Hypothalamus (tissue), 51 donors: ENCODE data around the gene ARHGAP26.

Experiments
- DNase-seq, 51 donors: peaks; one replicate each; lab custom pipeline; 2025; lab: John Stamatoyannopoulos, UW

Gene ARHGAP26

DNA sequence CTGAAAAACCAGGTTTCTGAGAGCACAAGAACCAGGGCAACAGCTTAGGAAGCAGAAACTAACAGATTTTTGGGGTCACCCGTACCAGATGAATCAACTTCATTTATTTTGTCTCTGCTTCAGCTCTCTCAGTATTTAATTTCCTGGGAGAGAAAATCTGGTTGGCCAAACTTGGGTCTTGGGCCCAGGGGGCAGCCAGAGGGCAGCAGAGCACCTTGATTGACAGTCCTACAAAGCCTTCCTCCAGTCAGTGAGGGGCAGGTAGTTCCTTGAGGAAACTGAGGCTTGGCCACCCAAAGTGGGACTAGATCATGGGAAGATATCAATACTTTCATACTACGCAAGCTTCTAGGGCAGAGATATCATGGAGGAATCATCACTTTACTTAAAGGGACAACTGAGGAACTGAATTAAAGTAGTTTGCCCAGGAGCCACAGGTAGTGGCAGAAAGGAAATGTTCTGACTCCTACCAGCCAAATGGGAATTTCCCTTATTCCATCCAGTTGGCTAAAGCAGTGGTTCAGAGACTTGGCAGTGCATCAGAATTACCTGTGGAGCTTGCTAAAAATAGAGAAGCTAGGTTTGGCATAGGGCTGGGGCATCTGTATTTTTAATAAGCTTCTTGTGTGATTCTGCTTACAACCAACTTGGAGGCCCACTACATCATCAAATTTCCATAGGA, 21.5 kb upstream of the ARHGAP26 start:
- DNase-seq = peak in 19 of 51 donors; percentile 1 to 46 (median 8)

DNA sequence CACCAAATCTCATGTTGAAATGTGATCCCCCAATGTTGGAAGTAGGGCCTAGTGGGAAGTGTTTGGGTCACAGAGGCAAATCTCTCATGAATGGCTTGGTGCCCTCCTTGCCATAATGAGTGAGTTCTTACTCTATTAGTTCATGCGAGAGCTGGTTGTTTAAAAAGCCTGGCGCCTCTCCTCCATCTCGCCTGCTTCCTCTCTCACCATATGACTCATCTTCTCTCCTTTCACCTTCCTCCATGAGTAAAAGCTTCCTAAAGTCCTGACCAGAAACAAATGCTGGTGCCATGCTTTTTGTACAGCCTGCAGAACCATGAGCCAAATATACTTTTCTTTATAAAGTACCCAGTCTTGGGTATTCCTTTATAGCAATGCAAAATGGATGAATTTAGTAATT, 20.9 kb upstream of the ARHGAP26 start:
- DNase-seq = no peak

DNA sequence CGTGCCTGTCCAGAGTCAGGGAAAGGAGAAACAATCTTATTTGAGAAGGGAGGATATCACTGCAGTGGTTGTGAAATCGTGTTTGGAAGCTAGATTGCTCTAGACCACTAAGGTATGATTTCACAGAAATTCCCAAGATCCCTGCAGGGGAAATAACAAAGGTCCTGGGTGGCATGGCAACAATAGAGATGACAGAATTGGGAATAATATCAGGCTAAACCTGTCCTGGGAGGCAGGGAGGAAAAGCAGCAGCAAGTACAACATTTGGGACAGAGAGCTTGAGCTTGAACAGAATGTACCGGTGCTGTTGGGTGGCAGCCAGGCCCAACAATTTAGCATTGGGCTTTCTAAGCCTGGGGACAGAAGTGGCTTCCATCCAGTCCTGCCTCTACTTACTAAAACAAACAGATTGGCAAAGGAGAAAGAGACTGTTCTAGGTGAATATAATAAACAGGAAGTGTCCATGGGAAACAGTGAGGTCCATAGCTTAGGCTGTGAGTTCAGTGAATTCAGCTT, 17.0 kb upstream of the ARHGAP26 start:
- peak in 34 of 51 donors; percentile 2 to 72 (median 34) for DNase-seq

DNA sequence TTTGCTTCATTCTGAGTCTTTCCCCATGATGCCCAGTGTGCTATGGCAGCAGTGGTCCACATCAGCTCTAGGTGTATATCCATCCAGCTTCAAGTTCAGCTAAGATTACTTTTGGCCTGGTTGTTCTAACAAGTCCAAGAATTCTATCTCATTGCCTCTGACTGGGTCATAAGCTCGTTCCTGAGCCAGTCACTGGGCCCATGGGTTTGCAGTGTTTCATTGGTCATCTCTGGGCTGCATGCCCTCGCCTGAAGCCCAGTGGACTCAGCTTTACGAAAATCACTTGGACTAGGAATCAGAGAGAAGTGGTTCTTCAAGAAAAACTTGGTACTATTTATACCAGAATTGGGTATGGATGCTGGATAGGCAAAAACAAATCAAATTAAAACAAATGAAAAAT, 16.1 kb upstream of the ARHGAP26 start:
- DNase-seq = no peak

DNA sequence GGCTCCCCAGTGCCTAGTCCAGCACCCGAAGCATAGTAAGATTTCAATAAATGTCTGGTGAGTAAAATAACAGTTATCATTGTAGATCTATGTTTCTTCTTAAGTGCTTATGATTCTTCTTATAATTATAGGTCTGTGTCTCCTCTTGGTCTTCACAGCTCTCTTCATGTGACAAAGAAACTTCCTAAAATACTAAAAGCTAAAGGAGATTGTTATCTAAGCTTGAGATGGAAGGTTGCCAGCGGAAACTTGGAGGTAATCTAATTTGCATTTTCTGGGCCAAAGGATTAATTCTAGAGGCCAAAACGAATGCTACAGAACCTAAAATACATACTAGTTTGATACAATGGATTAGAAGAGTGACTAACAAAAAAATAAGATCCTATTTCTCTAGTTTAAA, 13.6 kb upstream of the ARHGAP26 start:
- DNase-seq = no peak

DNA sequence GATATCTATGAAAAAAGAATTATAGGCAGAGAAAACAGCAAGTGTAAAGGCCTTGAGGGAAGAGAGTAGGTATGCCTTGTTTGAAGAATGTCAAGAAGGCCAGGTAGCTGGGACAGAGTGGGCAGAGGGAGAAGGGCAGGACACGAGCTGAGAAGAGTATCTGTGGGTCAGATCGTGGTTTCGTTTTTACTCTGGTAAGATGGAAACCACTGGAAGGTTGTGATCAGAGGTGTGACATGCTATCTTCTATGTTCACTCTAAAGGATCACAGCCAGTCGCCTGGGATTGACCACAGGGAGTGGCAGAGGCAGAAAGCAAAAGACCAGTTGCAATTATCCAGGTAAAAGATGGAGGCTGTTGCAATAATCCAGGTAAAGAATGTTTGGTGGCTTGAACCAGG, 12.6 kb upstream of the ARHGAP26 start:
- DNase-seq = no peak

DNA sequence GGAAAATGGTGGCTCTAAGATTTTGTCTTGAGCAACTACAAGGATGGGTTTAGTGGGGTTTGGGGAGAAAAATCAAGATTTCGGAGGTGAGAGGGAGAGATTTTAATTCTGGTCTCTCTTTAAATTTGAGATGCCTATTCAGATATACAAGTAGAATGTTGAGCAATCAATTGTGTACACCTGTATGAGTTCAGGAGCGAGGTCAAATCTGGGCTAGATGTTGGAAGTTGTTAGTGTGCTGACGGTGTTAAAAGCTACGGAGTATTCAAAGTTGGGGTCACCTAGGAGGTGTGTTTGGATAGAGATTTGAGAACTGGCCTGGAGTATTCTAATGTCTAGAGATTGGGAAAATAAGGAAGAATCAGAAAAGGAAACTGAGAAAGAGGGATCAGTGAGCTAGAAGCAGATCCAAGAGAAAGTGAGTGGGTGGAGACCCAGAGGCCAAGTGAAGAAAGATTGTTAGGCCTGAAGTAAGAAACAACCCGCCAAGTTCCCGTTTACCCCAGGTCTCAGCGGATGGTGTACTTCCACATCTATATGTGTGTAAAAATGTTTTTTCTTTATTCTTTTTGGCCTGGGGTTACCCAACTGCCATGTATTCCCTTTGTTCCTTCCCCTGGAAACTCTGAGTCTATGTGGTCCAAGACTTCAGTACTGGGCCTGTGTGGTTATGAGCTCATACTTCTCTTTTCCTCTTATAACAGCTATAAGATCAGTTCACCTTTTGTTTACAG, 11.9 kb upstream of the ARHGAP26 start:
- no peak for DNase-seq

DNA sequence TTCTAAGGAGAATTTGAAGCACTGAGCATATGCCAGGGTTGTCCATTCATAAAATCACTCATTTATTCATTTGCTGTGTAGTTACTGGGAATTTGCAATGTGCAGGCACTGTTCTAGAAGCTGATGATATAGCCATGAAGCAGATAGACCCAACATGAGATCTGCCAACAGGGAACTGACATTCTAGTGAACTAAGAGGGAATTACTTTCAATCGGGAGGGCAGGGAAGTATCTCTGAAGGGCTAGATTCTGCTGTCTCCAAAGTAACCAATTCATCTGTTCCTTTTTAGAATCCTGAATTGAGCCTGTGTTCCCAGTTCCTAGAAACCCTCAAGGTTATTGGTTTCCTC, 11.4 kb upstream of the ARHGAP26 start:
- no peak for DNase-seq

DNA sequence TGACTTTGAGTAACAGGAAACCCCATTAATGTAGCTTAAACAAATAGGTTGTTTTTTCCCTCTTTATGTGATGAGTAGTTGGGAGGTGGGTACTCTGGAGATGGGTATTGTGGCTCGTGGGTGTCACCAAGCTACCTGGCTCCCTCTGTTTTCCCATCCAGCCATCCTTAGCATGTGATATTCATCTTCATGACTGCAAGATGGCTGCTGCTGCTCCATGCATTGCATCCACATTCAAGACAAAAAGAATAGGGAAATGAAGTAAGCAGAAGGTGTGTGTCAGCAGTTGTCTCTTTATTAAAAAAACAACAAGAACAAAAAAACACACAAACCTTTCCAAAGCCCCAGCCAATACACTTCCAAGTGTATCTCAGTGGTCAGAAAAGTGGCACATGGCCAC, 6.5 kb upstream of the ARHGAP26 start:
- DNase-seq = no peak

DNA sequence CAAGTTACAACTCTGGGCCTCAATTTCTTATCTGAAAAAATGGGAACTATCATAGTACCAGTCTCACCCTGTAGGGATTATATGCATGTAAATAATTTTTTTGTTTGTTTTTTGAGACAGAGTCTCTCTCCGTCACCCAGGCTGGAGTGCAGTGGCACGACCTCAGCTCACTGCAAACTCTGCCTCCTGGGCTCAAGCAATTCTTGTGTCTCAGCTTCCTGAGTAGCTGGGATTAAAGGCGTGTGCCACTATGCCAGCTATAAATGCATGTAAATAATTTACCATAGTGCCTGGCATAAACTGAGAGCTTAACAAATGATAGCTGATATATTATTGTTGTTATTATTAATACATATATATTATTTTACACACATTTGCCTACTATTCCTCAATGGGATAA, 3.0 kb upstream of the ARHGAP26 start:
- DNase-seq = no peak

DNA sequence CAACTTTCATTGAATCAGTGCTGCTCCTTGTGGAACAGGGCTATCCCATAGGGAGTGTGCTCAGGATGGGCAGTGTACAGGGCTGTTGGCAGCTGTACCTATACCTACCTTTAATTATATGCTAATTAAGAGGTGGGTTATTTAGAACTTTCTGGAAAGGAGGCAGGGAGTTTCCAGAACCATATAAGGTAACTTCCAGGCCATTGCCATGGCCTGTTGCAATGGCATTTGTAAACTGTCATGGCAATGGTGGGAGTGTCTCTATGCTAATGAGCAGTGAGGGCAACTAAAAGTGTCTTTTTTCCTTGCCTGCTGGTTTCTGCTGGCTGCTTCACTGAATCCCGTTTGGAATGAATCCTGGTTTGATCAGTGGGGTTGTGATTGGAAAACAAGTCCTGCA, 2.3 kb upstream of the ARHGAP26 start:
- DNase-seq = no peak

DNA sequence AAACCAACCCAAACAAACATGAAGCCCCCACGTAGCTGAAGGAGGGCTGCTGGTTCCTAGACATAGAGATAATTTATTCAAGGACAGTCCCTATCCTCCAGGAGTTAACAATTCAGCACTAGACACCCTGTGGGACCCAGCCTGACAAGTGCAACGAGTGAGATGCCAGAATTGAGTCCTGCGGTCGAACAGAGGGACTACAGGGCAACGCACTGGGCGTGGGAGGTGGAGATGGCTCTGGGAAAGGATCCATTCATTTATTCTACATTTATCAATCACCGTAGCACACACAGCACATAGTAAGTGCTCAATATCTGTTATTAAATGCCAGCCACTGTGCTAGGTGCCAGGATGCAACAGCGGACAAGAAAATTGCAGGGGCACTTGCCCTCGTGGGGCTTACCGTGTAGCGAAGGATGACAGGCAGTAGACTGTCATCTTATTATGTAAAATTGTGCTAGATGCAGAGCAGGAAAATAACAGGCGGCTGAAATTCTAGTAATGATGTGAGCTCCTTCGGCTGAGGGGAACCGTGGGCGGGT, 855 bp upstream of the ARHGAP26 start:
- DNase-seq = no peak

DNA sequence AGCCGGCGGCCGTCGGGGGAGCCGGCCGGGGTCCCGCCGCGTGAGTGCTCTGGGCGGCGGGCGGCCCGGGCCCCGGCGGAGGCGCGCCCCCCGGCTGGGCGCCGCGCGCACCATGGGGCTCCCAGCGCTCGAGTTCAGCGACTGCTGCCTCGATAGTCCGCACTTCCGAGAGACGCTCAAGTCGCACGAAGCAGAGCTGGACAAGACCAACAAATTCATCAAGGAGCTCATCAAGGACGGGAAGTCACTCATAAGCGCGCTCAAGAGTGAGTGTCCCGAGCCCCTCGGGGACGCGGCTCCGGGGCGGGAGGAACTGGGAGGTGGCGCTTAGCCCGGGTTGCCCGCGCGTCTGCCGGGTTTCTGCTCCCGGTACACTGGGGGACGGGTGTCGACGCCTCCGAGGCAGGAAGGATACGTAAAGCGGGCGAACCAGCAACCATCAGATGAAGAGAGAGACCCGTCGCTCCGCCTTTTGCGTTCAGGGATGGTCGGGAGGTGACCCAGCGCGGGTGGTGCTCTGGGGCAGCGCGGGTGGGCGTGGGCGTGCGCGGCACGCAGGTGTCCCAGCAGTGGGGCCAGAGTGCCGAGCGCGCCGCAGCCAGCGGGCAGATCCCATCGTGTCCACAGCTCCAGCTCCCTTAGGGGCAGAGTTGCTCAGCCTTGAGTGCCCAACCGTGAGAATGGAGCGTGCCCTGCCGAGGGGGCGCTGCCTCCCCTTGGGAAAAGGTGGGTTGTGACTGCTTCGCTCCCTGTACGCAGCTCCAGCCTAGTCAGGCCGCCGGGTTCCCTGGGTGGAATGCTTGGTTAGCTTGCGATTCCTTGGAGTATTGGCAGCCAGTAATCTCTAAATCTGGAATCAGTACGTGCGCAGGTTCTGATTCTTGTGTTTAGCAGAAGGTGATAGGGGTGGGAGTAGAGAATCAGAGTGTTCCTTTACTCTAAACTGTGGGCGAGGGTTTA, 753 bp downstream of the ARHGAP26 start:
- peak in 36 of 51 donors; percentile 16 to 78 (median 40) for DNase-seq

DNA sequence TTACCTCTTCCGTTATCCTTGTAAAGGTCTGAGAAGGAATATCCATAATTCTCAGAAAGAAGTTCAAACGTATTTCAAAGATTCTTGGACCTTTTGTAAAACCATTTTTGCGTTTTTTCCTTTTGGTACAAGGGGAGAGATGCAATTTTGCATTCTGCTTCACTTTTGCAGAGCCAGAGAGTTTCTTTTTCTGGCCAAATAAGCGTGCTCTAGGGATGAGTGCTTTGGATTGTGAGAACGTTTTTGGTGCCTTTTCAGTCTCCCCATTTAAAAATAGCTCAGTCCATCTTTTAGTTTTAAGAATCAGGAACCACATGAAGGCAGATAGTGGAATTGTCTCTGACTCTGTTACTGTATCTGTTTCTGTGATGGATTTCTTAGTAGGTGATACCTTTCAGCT, 1.5 kb downstream of the ARHGAP26 start:
- peak in 1 of 51 donors; percentile 58 for DNase-seq

DNA sequence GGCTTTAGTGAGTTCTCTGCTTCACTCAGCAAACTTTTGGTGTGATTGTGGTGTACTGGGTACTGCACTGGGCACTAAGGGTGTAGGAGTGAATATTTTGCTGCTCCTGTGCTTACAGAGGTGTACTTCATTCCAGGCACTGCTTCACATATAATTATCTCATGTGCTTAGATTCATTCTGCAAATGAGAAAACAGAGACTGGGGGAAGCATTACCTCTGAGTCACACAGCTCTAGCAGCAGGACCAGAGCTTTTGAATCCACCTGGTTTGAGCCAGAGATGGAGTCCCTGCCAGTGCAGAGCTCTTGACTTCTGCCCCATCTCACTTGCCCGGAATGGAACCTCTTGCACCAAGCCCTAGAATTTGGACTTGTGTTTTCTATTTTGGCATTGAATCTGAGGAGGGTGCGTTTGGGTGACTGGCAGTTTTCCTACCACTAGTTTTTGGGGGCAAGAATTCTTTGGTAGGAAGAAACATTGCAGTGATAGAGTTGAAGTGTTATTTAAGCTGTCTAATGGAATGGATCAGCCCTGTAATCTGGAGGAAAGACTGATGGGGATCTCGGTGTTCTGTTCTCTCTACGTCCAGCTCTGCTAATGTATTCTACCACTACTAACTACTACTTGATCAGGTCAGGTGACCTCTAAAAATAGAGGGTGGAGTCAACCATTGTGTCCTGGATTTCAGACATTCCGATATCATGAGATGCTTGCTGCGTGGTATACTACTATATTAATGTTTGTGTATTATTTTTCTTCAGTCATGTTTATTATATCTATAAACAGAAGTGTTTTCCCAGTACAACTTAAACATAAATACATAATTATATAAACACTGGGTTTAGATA, 2.5 kb downstream of the ARHGAP26 start:
- DNase-seq = peak in 1 of 51 donors; percentile 31

DNA sequence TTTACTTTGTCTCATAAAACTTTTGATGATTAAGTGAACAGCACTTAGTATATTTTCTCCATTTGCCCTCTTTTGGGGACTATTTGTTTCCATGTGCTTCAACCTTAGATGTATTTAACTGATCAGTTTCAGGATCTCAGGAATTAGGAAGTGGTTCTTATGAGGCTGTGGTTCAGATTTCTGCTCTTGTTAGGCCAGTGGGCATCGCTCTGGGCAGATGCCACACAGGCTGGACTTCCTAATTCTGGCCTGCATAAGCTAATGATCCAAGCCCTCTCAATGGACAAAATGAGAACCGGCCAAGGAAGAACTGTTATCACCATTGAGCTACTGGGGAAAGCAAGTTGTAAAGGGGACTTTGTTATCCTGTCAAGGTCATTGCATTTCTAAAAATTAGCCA, 6.9 kb downstream of the ARHGAP26 start:
- no peak for DNase-seq

DNA sequence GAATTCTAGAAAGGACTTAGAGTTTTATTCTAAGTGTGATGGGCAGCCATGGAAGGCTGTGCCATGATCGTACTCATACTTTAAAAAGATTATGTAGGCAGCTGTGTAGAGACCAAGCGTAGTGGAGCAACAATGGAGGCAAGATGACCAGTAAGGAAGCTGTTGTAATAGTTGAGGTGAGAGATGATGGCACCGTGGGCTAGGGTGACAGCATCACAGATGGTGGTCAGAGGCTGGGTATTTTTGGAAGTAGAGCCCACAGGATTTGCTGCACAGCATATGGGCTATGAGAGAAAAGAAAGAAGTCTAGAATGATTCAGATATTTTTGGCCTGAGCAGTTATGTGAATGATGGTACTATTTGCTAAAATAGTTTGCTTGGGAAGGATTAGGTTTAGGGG, 7.7 kb downstream of the ARHGAP26 start:
- no peak for DNase-seq

DNA sequence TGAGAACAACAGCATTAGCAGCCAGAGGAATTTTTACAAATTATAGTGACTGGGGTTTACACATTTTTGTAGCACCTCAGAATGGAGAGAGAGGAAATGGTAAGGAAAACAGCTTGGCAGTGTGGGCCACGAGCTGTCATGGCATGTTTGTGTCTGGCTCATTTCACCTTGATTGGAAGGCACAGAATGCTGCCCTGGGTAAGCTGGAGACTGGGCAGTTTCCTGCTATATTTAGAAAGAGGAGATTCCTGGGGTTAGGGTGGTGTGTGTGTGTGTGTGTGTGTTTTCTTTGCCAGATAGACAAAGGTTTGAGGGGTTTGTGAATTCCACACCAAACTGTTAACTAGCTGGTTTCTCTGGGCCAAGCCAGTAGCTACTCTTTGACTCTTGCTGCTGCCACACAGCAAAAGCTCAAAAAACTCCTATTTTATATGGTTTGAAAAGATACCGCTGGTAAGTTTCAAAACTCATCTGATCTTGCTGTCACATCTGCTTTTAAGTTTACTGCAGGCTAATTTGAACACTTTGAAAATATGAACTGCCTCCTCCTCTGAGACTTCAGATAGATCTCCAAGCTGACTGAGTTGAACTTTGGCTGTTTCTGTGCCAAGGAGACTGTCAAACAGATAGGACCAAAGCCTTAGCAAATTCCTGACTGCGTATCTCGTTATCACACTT, 9.1 kb downstream of the ARHGAP26 start:
- DNase-seq = no peak

DNA sequence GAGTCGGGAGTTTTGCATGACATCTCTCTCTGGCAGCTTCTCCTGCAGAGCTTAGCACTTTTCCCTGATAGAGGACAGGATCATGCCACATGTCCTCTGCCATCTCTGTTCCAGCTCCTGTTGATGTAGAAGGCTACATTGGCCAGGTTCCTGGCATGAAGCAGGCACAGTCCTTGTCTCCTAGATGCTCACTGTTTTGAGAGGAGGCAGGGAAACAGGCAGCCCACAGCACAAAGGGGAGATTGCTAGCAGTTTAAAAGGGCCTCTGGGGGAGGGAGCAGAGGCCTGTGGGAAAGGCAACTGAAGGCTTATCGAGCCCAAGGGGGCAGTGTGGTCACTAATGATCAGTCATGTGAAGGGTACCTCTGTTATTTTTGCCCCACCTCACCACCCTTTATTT, 10.7 kb downstream of the ARHGAP26 start:
- no peak for DNase-seq
